CD1c-positive myeloid dendritic cell (primary cell): ENCODE measurements around the gene AMER1.
A peak's percentile ranks its signal among the peaks of the same experiment; 100 is the strongest.
"Not testable (repeated sequence)": the region's sequence is repeated elsewhere in the genome, so short reads cannot be mapped to it uniquely, and the experiment has no call there.

Experiments used
- DNase-seq: peaks from one replicate; pipeline ENCODE4 v3.0.0-alpha.2; 2016; ENCODE audit errors: extremely low spot score

The AMER1 gene

GRCh38 chrX:64205441-64205734 is at the start of gene AMER1:
Gene AMER1, minus strand, starts transcription at chrX:64205708. Its CDS starts 12,422 bp downstream, at chrX:64193286.
- DNase-seq = no peak

DNA sequence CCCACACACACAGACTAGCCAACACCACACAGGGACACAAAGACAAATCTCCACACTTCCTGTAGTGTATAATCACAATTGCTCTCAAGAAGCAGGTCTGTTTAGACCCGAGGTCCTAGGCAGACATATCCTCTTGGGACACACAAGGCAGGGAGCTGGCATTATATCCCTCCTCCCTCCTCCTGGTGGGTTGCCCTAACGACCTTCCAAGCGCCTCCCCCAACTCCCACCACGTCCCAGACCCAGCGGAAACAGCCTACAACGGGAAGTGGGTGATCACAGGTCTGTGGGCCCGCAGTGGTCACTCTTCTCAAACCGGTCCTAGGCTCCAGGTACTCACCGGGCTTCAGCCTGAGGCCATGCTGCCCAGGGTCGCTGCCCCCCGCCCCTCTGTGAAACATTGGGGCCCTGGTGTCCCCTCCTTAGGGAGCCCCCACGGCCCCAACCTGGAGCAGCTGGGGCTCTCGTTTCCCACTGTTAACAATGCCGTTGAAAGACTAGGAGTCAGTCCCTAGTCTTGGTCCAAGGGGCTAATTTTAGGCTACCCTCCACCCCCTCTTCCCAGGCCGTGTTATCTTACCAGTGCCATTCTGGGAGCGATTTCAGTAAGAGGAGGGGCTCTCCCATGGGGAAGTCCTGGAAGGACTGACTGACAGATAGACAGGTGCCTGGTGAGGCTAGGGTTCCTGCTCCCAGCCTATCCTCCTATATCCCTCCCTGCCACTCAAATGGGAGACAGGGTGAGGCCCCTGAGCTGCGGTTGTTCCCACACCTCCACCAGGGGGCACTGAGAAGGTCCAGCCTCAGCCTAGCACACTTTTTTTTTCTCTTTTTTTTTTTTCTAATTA is 24.8 kb upstream of the AMER1 start, which contains the start of gene ASB12:
ASB12 (minus strand) TSS at position 485 of the 848 bp plus-strand sequence. CDS start 4,957 bp downstream, outside the sequence.
- no peak for DNase-seq

DNA sequence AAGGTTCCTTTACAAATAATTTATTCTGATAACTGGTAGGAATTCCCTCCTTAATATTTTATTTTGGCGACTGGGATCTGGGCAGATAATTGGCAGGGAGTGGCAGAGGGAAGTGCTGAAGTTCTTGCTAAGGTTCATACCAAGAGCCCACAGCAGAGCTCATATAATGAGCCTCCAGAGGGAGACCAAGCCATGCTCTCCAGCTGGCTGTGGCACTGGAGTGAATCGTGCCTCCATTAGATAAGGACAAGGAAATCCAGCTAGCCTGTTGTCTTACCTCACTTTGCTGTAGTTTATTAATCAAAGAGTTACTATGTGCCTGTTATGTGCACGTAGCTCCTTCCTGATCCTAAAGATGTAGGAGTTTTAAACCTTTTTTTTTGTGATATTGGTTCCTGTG is 23.6 kb upstream of the AMER1 start:
- no peak for DNase-seq

- DNase-seq = no peak
Observed at GRCh38 chrX:64218023-64218422, 12.5 kb upstream of the AMER1 start.

DNA sequence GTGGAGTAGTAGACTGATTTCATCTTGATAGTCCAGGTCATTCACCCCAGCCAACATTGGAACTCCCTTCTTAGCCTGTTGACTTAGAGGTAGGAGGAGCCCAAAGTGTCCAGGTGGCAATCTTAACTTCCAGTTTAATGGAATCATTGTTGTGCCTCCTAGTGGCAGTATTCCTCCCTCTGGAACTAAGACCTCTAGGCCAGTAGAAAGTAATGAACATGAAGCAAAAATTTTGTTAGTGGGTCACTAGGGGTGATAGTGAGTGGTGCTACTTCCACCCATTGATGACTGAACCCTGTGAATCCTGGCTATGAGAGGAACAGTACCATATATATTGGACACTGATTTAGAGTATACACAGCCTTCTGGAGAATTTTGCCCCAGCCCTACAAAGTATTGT is 8.5 kb upstream of the AMER1 start:
- not testable (repeated sequence) for DNase-seq

- no peak for DNase-seq
Observed at GRCh38 chrX:64206556-64207162, 1.2 kb upstream of the AMER1 start.

- peak; percentile 91 for DNase-seq
Observed at GRCh38 chrX:64205735-64206501, 410 bp upstream of the AMER1 start.

- DNase-seq = peak; percentile 44
Observed at GRCh38 chrX:64204701-64205440, 637 bp downstream of the AMER1 start.

DNA sequence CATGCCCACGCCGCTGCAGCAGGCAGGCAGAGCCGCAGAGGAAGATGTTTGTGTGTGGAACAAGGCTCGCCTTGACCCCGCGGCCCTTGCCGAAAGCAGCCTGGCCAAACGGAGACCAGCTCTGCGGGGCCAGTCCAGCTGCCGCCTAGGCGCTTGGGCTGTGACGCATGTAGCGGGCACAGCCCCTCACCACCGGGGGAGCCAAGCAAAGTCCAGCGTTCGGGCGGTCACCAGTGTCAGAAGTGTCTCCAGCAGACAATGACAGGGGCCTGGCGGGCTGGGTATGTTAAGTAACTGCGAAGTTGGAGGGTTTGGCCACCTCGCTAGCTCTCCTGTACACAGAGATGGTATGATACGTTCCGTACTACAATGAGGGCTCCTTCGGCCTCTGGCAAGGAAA is 1.3 kb downstream of the AMER1 start:
- DNase-seq = no peak

GRCh38 chrX:64202808-64203325 is 2.6 kb downstream of the AMER1 start:
- no peak for DNase-seq

- no peak for DNase-seq
Observed at GRCh38 chrX:64198036-64198435, 7.5 kb downstream of the AMER1 start.

- no peak for DNase-seq
Observed at GRCh38 chrX:64196606-64197005, 8.9 kb downstream of the AMER1 start.

GRCh38 chrX:64195862-64196261 is 9.6 kb downstream of the AMER1 start:
- no peak for DNase-seq

GRCh38 chrX:64192673-64193072 is 12.8 kb downstream of the AMER1 start:
- DNase-seq = no peak

GRCh38 chrX:64192040-64192439 is 13.5 kb downstream of the AMER1 start:
- no peak for DNase-seq

GRCh38 chrX:64191281-64192010 is 14.1 kb downstream of the AMER1 start:
- DNase-seq = no peak

DNA sequence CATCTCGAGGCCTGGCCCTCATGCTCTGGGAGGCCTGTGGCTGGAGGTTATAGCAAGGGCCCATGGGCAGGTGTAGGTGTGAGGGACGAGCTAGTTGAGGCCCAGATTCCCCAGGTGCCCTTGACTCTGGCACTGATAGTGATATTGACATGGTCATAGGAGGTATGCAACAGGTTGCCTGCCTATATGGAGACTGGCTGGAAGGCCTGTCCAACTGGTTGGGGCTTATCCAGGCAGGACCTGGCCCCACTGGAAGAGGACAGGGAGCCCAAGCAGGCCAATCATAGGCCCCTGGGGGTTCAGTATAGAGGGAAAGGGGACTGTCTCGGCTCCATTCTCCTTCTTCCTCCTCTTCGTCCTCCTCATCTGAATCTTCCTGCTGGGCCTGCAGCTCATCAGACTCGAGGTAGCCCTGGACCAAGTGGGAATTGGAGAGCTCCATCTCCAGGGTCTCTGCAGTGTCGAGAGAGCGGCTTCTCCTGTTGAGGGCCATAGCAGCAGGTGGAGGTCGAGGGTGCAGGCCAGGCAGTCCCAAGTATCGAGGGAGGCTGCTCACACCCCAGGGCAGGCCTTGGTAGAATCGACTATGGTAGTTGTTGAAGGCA is 15.3 kb downstream of the AMER1 start:
- no peak for DNase-seq

DNA sequence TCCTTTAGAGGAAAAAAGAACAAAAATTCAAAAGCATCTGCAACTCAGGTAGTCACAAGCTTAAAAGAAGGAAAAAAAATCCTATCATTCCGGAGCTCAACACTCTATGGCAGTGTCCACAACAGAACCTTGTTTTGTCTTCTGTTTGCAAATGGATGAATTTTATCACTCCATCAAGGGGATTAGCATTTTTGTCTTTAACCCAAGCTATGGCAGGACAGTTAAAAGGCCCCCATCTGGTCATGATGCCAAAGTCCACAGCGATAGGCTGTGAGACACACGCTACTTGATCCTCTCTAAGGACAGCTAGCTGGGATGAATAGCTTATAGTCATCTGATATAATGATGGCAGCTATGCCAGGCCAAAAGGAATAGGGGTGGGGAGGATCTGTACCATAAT is 16.6 kb downstream of the AMER1 start:
- no peak for DNase-seq

DNA sequence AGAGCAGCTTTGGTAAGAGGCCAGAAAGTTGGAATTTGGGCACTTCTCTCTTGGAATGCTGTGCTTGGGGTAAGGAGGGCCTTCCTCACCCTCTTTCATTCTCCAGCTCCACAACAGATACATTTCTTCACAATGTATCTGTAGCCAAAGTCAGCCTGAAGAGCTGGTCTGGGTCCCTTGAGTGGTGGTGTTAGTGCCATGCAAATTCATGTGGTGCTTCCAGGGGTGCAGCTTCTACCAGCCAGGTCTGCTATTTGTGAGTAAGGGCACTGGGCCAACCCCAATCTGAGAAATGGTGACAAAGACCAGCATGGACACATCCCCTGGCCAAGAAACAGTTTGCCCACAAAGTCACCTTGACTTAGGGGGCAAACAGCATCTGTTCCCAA is 17.8 kb downstream of the AMER1 start:
- DNase-seq = no peak

DNA sequence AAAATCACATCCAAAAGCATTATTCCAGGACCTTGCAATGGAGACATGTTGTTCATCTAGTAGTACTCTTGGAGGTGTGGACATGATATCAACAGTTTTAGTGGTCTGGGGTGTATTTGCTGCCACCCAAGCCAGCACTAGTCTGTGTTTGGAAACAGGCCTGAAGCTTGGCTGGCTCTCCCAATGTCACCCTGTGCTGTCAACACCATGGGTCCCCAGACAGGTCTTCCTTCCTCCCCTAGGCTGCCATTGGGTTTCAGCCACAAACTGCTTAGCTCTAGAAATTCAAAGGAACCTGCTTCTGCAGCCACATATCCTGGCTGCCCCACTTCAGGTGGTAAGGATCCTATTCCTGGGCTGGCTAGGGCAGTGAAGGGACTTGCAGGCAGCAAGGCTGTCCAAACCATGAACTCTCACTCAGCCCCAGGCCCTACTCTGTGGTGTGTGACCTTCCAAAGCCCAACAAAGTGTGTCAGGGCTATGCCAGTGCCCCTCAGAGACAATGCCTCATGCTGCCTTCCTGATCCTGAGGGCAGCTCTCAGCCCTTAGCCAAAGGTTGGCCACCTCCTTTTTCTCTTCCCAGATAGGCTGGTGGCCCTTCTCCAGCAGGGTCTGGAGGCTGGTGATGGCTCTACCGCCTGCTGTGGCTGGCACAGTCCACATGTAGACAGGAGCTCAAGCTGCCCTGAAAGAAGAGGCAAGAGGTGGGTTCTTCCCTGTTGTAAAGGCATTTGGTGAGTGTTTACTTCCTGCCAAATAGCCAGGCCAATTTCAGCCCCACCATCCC is 18.3 kb downstream of the AMER1 start:
- DNase-seq = no peak
